Lung (tissue), 12 donors: ENCODE data around the gene CCNYL1. TPM values are rescaled to one million over a fixed set of nuclear protein-coding genes. Genes with fewer than 3 reads are reported as not detected.
"Not testable (repeated sequence)": the region's sequence is repeated elsewhere in the genome, so short reads cannot be mapped to it uniquely, and the experiment has no call there.

Source experiments
- ATAC-seq: fragments of 200-7000 bp; cut with Tn5 transposase; one replicate; pipeline ENCODE4 v1.9.1; 2020; ENCODE audit warnings: moderate number of reproducible peaks; ENCODE audit not compliant: insufficient read depth, low FRiP score
- DNase-seq, 3 donors: peaks; one replicate each; pipeline ENCODE4 v3.0.0-alpha.2; 2013 to 2017
- H3K27ac ChIP-seq, 2 donors: one replicate each; pipeline ENCODE4 v1.5.1; 2013; ENCODE audit warnings: mild to moderate bottlenecking in 2 of 2, moderate library complexity in 2 of 2, control low read depth in 1 of 2, inconsistent platforms in 1 of 2, low read depth in 1 of 2, low read length in 1 of 2
- H3K27me3 ChIP-seq, 3 donors: one replicate each; pipeline ENCODE4 v1.5.1; 2013; ENCODE audit warnings: low read length in 2 of 3; ENCODE audit not compliant: control insufficient read depth in 3 of 3, insufficient read depth in 3 of 3
- H3K36me3 ChIP-seq, 4 donors: one replicate each; pipeline ENCODE4 v1.5.1; 2013; ENCODE audit warnings: low read length in 4 of 4, mild to moderate bottlenecking in 1 of 4, moderate library complexity in 1 of 4; ENCODE audit not compliant: control insufficient read depth in 4 of 4, insufficient read depth in 4 of 4
- H3K4me1 ChIP-seq, 5 donors: one replicate each; pipeline ENCODE4 v1.5.1; 2013; ENCODE audit warnings: low read length in 5 of 5, mild to moderate bottlenecking in 2 of 5, moderate library complexity in 1 of 5; ENCODE audit not compliant: control insufficient read depth in 5 of 5, insufficient read depth in 5 of 5
- H3K4me3 ChIP-seq: one replicate; pipeline ENCODE4 v1.5.1; 2013; ENCODE audit warnings: mild to moderate bottlenecking, control low read depth, moderate library complexity
- H3K9ac ChIP-seq, 2 donors: one replicate each; pipeline ENCODE4 v1.5.1; 2013; ENCODE audit warnings: low read length in 2 of 2, control low read depth in 1 of 2; ENCODE audit not compliant: insufficient read depth in 1 of 2
- H3K9me3 ChIP-seq, 4 donors: one replicate each; pipeline ENCODE4 v1.5.1; 2013; ENCODE audit warnings: low read length in 3 of 4, mild to moderate bottlenecking in 1 of 4, moderate library complexity in 1 of 4; ENCODE audit not compliant: control insufficient read depth in 4 of 4, insufficient read depth in 3 of 4
- CTCF ChIP-seq: IDR thresholded peaks from 2 replicates; pipeline ENCODE4 v1.5.1; 2012; ENCODE audit warnings: mild to moderate bottlenecking; ENCODE audit errors: control extremely low read depth, extremely low read depth
- WGBS, 2 donors: extraction: QIAGEN DNeasy Blood & Tissue Kit; methylation state at CpG; one replicate each; pipeline ENCODE4 v1.1.7; 2013; 5-methylcytosine and 5-hydroxymethylcytosine counted together
- polyA plus RNA-seq, 2 donors: library from polyadenylated mRNA; stranded (reverse); fragments of 200-250 nt; gene quantifications; one replicate each; pipeline ENCODE4 v1.2.1, GENCODE V29; 2013
- total RNA-seq, 2 donors: library from RNA; depleted of rRNA in 1 of 2; stranded (reverse); fragments of >200 nt in 1 of 2; gene quantifications; one replicate each; pipeline ENCODE4 v1.2.1, GENCODE V29; 2014 to 2021
- donor health status: control.
- donor health status: control.
- donor health status: Bipolar disorder and iron deficiency.
- donor health status: healthy.
- donor health status: DM: yes; HTN: yes; CAD: no.

Gene CCNYL1
- total and polyA plus RNA-seq, 4 donors = 11.1 to 25.1 (median 12.7) TPM

- Histone ChIP-seq H3K4me1 (peaks cover 0 to 7% (median 0%) of the 10 kb centered on the region in 5 donors), H3K9ac (no peak overlapping the region), H3K27me3 (no peaks in the 10 kb centered on the region), H3K9me3 (no peaks in the 10 kb centered on the region), H3K27ac (no peak overlapping the region), H3K36me3 (peaks cover 0 to 8% (median 0%) of the 10 kb centered on the region in 4 donors), H3K4me3 (no peak overlapping the region)
- no peak for TF ChIP-seq CTCF
- ATAC-seq = no peak
- no peak for DNase-seq
- WGBS, 2 donors = 73 to 81% methylated on average over 4 of the region's 4 CpGs
Observed at GRCh38 chr2:207734636-207735512, 23.4 kb downstream of the CCNYL1 start.

GRCh38 chr2:207735513-207735859, 24.0 kb downstream of the CCNYL1 start:
- H3K27ac ChIP-seq, ATAC-seq: not testable (repeated sequence)
- 92 to 98% methylated on average over 9 of the region's 9 CpGs for WGBS, 2 donors

GRCh38 chr2:207743514-207743913, 32.1 kb downstream of the CCNYL1 start:
- DNase-seq (no peak), ATAC-seq (no peak)
- H3K4me3 ChIP-seq = no peak overlapping the region
- no peaks in the 10 kb centered on the region for H3K9me3 ChIP-seq
- no peak overlapping the region for H3K27ac ChIP-seq
- no peak overlapping the region for H3K9ac ChIP-seq
- H3K36me3 ChIP-seq = peaks cover 0 to 14% (median 4%) of the 10 kb centered on the region in 4 donors
- no peak for TF ChIP-seq CTCF
- H3K4me1 ChIP-seq = peaks cover 0 to 4% (median 0%) of the 10 kb centered on the region in 5 donors
- no peaks in the 10 kb centered on the region for H3K27me3 ChIP-seq

More at GRCh38 chr2:207735513-207735859, 24.0 kb downstream of the CCNYL1 start:
- H3K4me1 ChIP-seq, H3K27me3 ChIP-seq, DNase-seq, H3K9me3 ChIP-seq, H3K4me3 ChIP-seq, H3K9ac ChIP-seq, H3K36me3 ChIP-seq: not testable (repeated sequence)

- WGBS, 2 donors = 72 to 80% methylated on average over 2 of the region's 2 CpGs
- ATAC-seq (no peak), DNase-seq (no peak)
- Histone ChIP-seq H3K27ac (peak overlapping the region in 1 of 2 donors; percentile 33), H3K4me1 (peaks cover 0 to 4% (median 0%) of the 10 kb centered on the region in 5 donors), H3K36me3 (peaks cover 0 to 15% (median 5%) of the 10 kb centered on the region in 4 donors), H3K9ac (no peak overlapping the region), H3K4me3 (no peak overlapping the region), H3K27me3 (no peaks in the 10 kb centered on the region), H3K9me3 (no peaks in the 10 kb centered on the region)
- no peak for TF ChIP-seq CTCF
Observed at GRCh38 chr2:207744050-207744449, 32.6 kb downstream of the CCNYL1 start.
